Pericardium fibroblast (primary cell): ENCODE data around the gene CXCL6. TPM values are rescaled to one million over a fixed set of nuclear protein-coding genes. Genes with fewer than 3 reads are reported as not detected.

Source experiments
- total RNA-seq: library from RNA; depleted of rRNA; stranded (reverse); fragments of >200 nt; gene quantifications from 2 replicates; pipeline ENCODE4 v1.2.3, GENCODE V29; 2015

CXCL6 gene
- total RNA-seq = 3.2 and 18.8 TPM in 2 replicates

GRCh38 chr4:73836373-73837279 is at the start of gene CXCL6:
TSS of gene CXCL6 (plus strand) at chr4:73836678. CDS start at chr4:73836751, 73 bp downstream.

DNA sequence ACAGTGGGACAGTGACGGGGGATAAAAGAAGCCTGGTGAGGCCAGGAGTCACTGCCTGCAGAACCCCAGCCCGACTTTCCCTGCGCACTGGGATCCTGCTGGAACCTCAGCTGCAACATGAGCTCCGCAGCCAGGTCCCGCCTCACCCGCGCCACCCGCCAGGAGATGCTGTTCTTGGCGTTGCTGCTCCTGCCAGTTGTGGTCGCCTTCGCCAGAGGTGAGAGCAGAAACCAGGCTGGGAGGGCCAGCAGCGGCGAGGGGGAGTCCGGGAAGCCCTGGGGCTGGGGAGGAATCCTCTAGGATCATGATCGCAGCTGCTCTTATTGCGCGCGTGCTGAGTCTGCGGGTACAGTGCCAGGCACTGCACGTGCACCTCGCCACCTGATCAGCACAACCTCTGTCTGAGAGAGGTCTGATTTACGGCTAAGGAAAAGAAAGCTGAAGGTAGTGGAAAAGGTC is 16.8 kb downstream of the CXCL6 start, which contains the start of gene PF4V1:
Gene PF4V1 (plus strand): TSS at position 51 of the 459 bp plus-strand sequence. CDS start 67 bp downstream, at position 118.

DNA sequence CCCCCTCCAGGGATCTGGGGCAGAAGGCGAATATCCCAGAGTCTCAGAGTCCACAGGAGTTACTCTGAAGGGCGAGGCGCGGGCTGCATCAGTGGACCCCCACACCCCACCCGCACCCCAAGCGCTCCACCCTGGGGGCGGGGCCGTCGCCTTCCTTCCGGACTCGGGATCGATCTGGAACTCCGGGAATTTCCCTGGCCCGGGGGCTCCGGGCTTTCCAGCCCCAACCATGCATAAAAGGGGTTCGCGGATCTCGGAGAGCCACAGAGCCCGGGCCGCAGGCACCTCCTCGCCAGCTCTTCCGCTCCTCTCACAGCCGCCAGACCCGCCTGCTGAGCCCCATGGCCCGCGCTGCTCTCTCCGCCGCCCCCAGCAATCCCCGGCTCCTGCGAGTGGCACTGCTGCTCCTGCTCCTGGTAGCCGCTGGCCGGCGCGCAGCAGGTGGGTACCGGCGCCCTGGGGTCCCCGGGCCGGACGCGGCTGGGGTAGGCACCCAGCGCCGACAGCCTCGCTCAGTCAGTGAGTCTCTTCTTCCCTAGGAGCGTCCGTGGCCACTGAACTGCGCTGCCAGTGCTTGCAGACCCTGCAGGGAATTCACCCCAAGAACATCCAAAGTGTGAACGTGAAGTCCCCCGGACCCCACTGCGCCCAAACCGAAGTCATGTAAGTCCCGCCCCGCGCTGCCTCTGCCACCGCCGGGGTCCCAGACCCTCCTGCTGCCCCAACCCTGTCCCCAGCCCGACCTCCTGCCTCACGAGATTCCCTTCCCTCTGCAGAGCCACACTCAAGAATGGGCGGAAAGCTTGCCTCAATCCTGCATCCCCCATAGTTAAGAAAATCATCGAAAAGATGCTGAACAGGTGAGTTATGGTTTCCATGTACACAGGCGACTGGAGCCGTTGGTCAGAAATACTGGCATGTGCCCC is 32.9 kb downstream of the CXCL6 start, which contains the start of gene CXCL1:
Gene CXCL1 (plus strand): TSS at position 264 of the 926 bp plus-strand sequence. CDS start 78 bp downstream, at position 342.

Other genes with a start within 250 kb of the CXCL6 start
- gene RASSF6, start 216.2 kb upstream of the CXCL6 start, total RNA-seq = not detected in 2 replicates
- gene CXCL8, start 96.1 kb upstream of the CXCL6 start, total RNA-seq = 2.0 and 4.0 TPM in 2 replicates
- gene PF4V1, start 16.6 kb downstream of the CXCL6 start, total RNA-seq = 0.94 TPM in 1 of 2 replicates, not detected in the other
- 7.8 and 39.3 TPM in 2 replicates for gene CXCL1, start 32.7 kb downstream of the CXCL6 start, total RNA-seq
- 2.6 and 7.7 TPM in 2 replicates for gene PF4, start 145.3 kb downstream of the CXCL6 start, total RNA-seq
- not detected in 2 replicates for gene PPBP, start 151.5 kb downstream of the CXCL6 start, total RNA-seq
- 8.9 and 11.6 TPM in 2 replicates for gene CXCL5, start 162.0 kb downstream of the CXCL6 start, total RNA-seq
- gene CXCL3, start 202.0 kb downstream of the CXCL6 start, total RNA-seq = 4.9 and 7.8 TPM in 2 replicates